Caco-2 (cell line): ENCODE measurements around the gene FATE1. TPM values are rescaled to one million over a fixed set of nuclear protein-coding genes. Genes with fewer than 3 reads are reported as not detected.

Experiments
- BruUV-seq: library from RNA; stranded (reverse); fragments of 400-500 nt; replicated peaks from 2 replicates; lab custom pipeline; 2021; lab: Mats Ljungman, UMichigan
- CTCF ChIA-PET: fragments of 300-600 bp; sonication (Branson Sonifier 250); formaldehyde crosslinking; loops from one replicate; lab custom pipeline; 2022; ENCODE audit warnings: antibody characterized with exemption; lab: Charles Lee
- POLR2A ChIA-PET: fragments of 300-600 bp; sonication (Branson Sonifier 250); formaldehyde crosslinking; loops from one replicate; lab custom pipeline; 2022; ENCODE audit warnings: antibody characterized with exemption; lab: Charles Lee
- DNase-seq, 2 experiments: peaks; one replicate each; pipeline versions ENCODE4 v3.0.0 to v3.0.0-alpha.2; 2020 to 2022
- H3K27me3 ChIP-seq: replicated peaks from 2 replicates; pipeline ENCODE4 v1.6.0; 2011; ENCODE audit warnings: low read length; ENCODE audit not compliant: control insufficient read depth, insufficient read depth
- H3K36me3 ChIP-seq: 2 replicates; pipeline ENCODE4 v1.5.1; 2011; ENCODE audit warnings: low read length; ENCODE audit not compliant: control insufficient read depth, insufficient read depth
- H3K4me1 ChIP-seq: fragments of 250-450 bp; sonication (Bioruptor Pico); 2 replicates; pipeline ENCODE4 v1.5.1; 2020; ENCODE audit warnings: mild to moderate bottlenecking
- H3K4me3 ChIP-seq: 2 replicates; pipeline ENCODE4 v1.5.1; 2011; ENCODE audit warnings: low read depth, mild to moderate bottlenecking, control low read depth, low read length
- H3K9me3 ChIP-seq: fragments of 250-450 bp; sonication (Bioruptor Pico); 2 replicates; pipeline ENCODE4 v1.5.1; 2020; ENCODE audit warnings: mild to moderate bottlenecking, moderate library complexity
- H3K27ac Mint-ChIP-seq: one replicate; pipeline ENCODE4 v1.8.0; 2022; ENCODE audit warnings: mixed read lengths; ENCODE audit not compliant: unreplicated experiment
- H3K27me3 Mint-ChIP-seq: one replicate; pipeline ENCODE4 v1.8.0; 2022; ENCODE audit warnings: mixed read lengths; ENCODE audit not compliant: insufficient read depth, unreplicated experiment
- H3K36me3 Mint-ChIP-seq: one replicate; pipeline ENCODE4 v1.8.0; 2022; ENCODE audit warnings: mild to moderate bottlenecking, mixed read lengths; ENCODE audit not compliant: insufficient read depth, unreplicated experiment
- H3K4me1 Mint-ChIP-seq: one replicate; pipeline ENCODE4 v1.8.0; 2022; ENCODE audit warnings: low read depth, mixed read lengths; ENCODE audit not compliant: unreplicated experiment
- H3K4me3 Mint-ChIP-seq: one replicate; pipeline ENCODE4 v1.8.0; 2022; ENCODE audit warnings: mild to moderate bottlenecking, moderate library complexity, mixed read lengths; ENCODE audit not compliant: unreplicated experiment
- H3K9me3 Mint-ChIP-seq: one replicate; pipeline ENCODE4 v1.8.0; 2022; ENCODE audit warnings: mixed read lengths; ENCODE audit not compliant: unreplicated experiment
- CTCF ChIP-seq, 2 experiments: fragments of 200-600 bp in 1 of 2; IDR thresholded peaks; 1 replicate in 1 of 2; 2 replicates in 1 of 2; pipeline versions ENCODE4 v1.5.1 to v1.8.0; 2011 to 2022; ENCODE audit warnings: antibody characterized with exemption in 1 of 2, control low read depth in 1 of 2, inconsistent platforms in 1 of 2, low read depth in 1 of 2, low read length in 1 of 2, mild to moderate bottlenecking in 1 of 2, moderate library complexity in 1 of 2; ENCODE audit not compliant: insufficient read depth in 1 of 2, severe bottlenecking in 1 of 2, unreplicated experiment in 1 of 2
- intact Hi-C: fragments of 100-400 bp; cut with micrococcal nuclease; formaldehyde crosslinking; loops from one replicate; pipeline ENCODE4 v1.10.0; 2022; ENCODE audit not compliant: unreplicated experiment
- total RNA-seq: library from RNA; stranded (reverse); gene quantifications from 2 replicates; pipeline ENCODE4 v1.2.3, GENCODE V29; 2022

Gene FATE1
- total RNA-seq, 1 experiment from 2014 or later = not detected

GRCh38 chrX:151746502-151746901, 30.7 kb downstream of the FATE1 start:
- no peaks in the 10 kb centered on the region for H3K27me3 ChIP-seq
- H3K4me3 ChIP-seq = no peak overlapping the region
- intact Hi-C loops = no loop called here
- H3K36me3 Mint-ChIP-seq = no peaks in the 10 kb centered on the region
- no peaks in the 10 kb centered on the region for H3K9me3 Mint-ChIP-seq
- BruUV-seq = no TSS peak
- DNase-seq = no peak
- no peaks in the 10 kb centered on the region for H3K9me3 ChIP-seq
- CTCF ChIA-PET = no interaction called here
- POLR2A ChIA-PET = no interaction called here
- H3K36me3 ChIP-seq = no peaks in the 10 kb centered on the region
- H3K27me3 Mint-ChIP-seq = peaks cover 5% of the 10 kb centered on the region
- H3K4me1 ChIP-seq = no peaks in the 10 kb centered on the region
- H3K4me3 Mint-ChIP-seq = no peak overlapping the region
- TF ChIP-seq CTCF (IDR thresholded peaks at IDR 0.05; ENCODE audit: insufficient read depth in 1 of 2, low read depth in 1 of 2, low read length in 1 of 2, severe bottlenecking in 1 of 2, unreplicated experiment in 1 of 2) = no peak
- H3K4me1 Mint-ChIP-seq = no peaks in the 10 kb centered on the region
- no peak overlapping the region for H3K27ac Mint-ChIP-seq

- H3K4me3 Mint-ChIP-seq = no peak overlapping the region
- peaks cover 6% of the 10 kb centered on the region for H3K27me3 Mint-ChIP-seq
- ChIA-PET POLR2A (no interaction called here), CTCF (interaction anchor here (0.7 to 0.8 kb wide), 3 partner anchors 13 to 882 kb away, joined by 3 to 4 read pairs (median 3); no protein-coding TSS in a partner anchor)
- no TSS peak for BruUV-seq
- intact Hi-C loops = no loop called here
- H3K4me3 ChIP-seq = no peak overlapping the region
- H3K27ac Mint-ChIP-seq = no peak overlapping the region
- no peaks in the 10 kb centered on the region for H3K9me3 ChIP-seq
- H3K36me3 ChIP-seq = no peaks in the 10 kb centered on the region
- no peak for DNase-seq
- no peaks in the 10 kb centered on the region for H3K9me3 Mint-ChIP-seq
- TF ChIP-seq CTCF (IDR thresholded peaks at IDR 0.05; ENCODE audit: insufficient read depth in 1 of 2, low read depth in 1 of 2, low read length in 1 of 2, severe bottlenecking in 1 of 2, unreplicated experiment in 1 of 2) = no peak
- H3K4me1 ChIP-seq = no peaks in the 10 kb centered on the region
- H3K27me3 ChIP-seq = no peaks in the 10 kb centered on the region
- H3K4me1 Mint-ChIP-seq = no peaks in the 10 kb centered on the region
- no peaks in the 10 kb centered on the region for H3K36me3 Mint-ChIP-seq
Measured at GRCh38 chrX:151750511-151750910, 34.7 kb downstream of the FATE1 start.

- POLR2A ChIA-PET = no interaction called here
- Mint-ChIP-seq H3K4me3 (no peak overlapping the region), H3K36me3 (no peaks in the 10 kb centered on the region), H3K27me3 (peaks cover 13% of the 10 kb centered on the region), H3K4me1 (no peaks in the 10 kb centered on the region), H3K9me3 (no peaks in the 10 kb centered on the region), H3K27ac (no peak overlapping the region)
- Histone ChIP-seq H3K27me3 (no peaks in the 10 kb centered on the region), H3K4me1 (no peaks in the 10 kb centered on the region), H3K9me3 (no peaks in the 10 kb centered on the region), H3K36me3 (no peaks in the 10 kb centered on the region), H3K4me3 (no peak overlapping the region)
- CTCF ChIA-PET = interaction anchor here (1.0 to 1.2 kb wide), 3 partner anchors 880 to 905 kb away, joined by 3 to 11 read pairs (median 5); no protein-coding TSS in a partner anchor
- intact Hi-C loops = loop anchor here (1.0 kb wide), 3 partner anchors 879 to 1064 kb away; no protein-coding TSS in a partner anchor
- BruUV-seq = no TSS peak
- no peak for DNase-seq
- no peak for TF ChIP-seq CTCF (IDR thresholded peaks at IDR 0.05; ENCODE audit: insufficient read depth in 1 of 2, low read depth in 1 of 2, low read length in 1 of 2, severe bottlenecking in 1 of 2, unreplicated experiment in 1 of 2)
Measured at GRCh38 chrX:151752847-151753246, 37.0 kb downstream of the FATE1 start.
